Tongue (tissue), 2 donors: ENCODE results near the gene ARID1B. TPM values are rescaled to one million over a fixed set of nuclear protein-coding genes. Genes with fewer than 3 reads are reported as not detected.

ENCODE experiments used
- DNase-seq: peaks from one replicate; pipeline ENCODE4 v3.0.0-alpha.2; 2015
- total RNA-seq: library from RNA; depleted of rRNA; stranded (reverse); fragments of >200 nt; gene quantifications from one replicate; pipeline ENCODE4 v1.2.3, GENCODE V29; 2014

Gene ARID1B
- total RNA-seq, 1 donor from 2014 or later = 143 TPM

DNA sequence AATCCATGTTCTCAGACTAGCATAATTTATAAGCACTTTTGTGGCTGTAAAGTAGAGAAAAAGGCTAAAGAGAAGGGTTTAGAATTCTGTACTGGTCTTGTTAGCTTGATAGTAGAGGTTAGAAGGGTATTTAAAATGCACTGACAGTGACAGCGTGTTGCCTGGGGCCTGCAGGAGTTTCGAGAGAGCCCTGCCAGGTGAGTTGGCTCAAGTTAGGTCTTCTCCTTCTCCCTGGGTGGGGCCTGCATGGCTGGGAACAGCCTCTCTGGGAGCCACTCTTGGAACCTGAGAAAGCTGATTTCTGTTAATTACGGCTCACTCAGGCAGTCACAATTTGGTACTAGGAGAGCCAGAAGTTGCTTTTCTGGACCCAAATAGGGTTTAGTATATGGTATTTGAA lies 103.7 kb downstream of the ARID1B start:
- no peak for DNase-seq

DNA sequence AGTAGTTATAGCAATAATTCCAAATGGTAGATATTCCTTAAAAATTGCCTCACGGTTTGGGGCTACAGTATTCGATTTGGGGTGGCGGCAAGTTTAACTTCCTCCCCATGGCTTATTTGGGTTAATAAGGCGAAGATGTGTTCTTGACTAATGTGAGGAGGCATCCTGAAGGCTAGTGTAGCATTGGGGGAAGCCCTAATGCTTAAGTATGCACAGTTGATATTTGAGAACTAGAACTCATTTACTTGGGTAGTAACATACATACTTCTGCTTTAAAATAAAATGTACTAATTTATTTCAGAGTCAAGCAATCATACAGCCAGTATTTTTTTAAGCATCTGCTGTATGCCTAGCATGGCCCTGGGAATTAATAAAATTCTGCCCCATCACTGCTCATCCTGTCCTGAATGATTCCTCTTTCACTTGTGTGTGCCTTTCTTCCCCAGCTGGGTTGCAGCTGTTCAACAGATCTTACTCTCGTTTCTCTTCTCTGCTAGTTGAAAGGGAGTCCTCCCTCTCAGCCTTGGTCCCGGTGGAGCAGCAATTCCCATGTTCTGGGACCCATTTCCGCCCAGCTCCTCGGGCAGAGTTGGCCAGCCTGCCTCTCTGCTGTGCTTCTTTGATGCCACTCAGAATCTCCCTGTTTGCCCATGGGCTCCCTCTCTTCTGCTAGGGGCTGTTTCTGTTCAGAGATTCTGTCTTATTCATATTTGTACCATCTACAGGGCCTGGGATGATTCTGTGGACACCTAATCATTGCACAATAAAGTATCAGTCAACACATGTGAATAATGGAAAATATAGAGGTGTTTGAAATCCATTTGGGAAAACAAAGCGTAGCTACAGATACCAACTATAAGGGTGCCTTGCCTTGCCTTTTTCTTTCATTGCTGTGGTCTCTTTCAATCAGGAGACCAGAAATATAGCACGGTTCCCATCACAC lies 104.8 kb downstream of the ARID1B start:
- peak; percentile 71 for DNase-seq

DNA sequence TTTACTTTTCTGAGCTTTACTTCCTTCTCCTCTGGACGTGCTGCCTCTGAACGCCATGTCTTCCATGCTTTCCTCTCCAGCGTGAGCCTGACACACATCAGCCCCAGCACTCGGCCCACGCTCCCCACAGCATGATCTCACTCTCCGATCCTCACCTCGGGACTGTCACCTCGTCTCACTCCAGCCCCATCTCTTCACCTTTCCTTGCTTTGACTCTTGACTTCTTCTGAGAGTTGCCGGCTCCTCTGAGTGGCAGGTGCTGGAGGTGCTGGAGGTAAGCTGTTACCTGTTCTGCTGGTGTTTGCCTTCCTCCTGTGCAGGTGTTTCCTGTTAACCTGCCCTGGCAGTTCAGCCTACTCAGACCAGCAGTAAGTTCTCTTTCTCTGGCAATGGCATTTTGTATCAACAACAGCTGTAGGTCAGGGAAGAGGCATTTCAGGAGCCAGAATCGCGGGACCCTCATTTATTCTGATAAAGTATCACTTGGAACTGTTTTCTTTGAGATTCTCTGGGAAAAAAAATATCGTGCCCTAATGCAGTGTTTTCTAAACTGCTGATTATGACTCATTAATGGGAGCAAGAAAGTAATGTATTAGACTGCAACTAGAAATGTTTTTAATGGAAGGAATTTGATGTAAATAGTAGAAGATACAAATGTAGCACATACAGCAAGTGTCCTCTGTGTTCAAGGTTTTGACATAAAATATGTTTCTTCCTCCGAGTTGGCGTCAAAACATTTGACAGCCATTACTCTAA lies 106.5 kb downstream of the ARID1B start:
- DNase-seq = no peak

DNA sequence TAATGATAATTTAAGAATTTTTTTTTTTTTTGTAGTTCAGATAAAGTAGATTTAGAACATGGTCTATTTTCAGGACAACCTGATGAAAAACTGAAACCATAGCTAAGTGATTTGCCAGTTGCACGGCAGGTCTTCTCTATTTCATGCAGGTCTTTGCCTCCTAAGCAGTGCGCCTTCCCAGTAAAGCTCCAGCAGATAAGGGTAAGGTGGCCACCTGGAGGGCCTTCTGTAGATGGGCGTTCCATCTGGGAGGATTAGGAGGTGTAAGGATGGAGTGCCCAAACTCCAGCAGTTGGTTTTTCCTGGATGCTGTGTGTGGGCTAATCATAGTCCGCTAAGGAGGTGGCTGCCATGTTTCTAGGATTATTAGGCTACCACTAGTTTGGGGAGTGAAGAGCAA lies 107.1 kb downstream of the ARID1B start:
- no peak for DNase-seq

DNA sequence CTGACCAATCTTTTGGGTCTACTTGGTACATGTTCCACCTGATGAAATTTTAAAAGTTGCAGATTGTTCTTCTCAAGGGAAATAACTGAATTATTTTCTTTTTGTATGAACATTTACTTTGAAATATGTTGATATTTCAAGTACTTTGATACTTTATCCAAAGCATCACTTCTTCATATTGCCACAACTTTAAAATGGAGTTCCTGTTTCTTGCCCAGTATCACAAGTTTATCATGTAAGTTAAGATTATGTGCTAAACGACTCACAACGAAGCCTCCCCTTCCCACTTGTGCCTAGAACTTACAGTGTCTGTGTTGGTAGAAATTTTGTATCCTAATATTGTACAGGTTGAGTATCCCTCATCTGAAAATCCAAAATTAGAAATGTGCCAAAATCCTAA lies 108.4 kb downstream of the ARID1B start:
- DNase-seq = no peak

DNA sequence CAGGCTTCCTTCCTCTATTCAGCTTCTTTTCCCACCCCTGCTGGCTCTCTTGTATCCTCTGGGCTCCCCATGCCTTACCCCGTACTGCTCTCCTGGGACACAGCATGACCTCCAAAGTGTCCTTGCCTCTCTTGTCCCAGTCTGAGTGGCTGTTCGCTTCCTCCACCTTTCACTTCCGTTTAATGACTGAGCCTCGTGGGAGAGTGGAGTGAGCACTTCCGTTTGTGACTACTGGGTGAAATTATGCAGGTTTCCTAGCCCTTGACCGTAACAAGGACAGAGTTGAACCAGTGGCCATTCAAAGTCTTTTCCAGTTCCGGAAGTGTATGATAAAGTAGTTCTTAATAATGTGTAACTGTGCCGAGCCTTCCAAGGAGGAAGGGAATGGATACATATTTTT lies 109.2 kb downstream of the ARID1B start:
- DNase-seq = no peak

DNA sequence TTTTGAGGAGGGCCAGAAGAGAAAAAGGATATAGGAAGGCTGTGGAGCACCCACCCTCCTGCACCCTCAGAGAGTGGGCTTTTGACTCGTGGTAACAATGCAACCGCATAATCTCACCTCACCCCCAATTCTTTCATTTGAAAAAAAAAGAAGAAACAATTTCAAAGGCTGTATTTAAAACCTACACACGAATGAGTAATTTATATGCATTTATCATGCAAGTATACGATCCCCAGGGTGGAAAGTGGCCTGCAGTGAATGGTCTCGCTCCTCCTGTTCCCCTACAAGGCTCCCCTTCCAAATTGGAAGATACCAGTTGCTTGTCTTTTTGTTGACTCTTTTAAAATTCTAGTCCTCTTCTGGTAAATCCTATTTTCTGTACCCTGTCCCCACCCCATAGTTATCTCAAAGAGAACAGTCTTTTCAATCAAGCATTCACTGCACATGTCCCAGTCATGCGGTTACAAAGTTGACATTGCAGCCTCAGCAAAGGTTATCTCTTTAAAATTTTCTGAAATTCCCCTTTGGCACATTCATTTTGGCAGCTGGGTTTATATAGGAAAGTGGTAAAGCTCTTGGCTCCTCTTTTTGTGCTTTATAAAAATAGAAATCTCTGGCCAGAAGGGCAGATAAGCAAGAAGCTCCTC lies 110.6 kb downstream of the ARID1B start:
- DNase-seq = no peak

DNA sequence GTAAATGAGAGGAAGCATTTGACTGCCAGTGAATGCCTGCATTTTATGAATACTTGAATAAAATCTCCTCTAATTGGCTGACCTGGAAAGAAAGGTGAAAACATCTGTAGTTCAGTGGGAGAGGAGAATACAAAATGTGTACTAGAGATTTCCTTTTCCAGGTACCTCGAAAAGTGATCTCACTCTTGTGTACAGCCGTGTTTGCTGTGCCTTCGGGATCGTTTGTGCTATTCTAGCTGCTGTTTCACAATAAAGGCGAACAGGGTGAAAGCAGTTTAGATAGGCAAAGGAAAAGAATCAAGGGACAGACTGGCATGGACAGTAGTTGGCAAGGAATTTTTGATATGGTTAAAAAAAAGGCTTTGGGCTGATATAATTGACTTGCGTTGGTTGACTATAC lies 112.3 kb downstream of the ARID1B start:
- DNase-seq = no peak

DNA sequence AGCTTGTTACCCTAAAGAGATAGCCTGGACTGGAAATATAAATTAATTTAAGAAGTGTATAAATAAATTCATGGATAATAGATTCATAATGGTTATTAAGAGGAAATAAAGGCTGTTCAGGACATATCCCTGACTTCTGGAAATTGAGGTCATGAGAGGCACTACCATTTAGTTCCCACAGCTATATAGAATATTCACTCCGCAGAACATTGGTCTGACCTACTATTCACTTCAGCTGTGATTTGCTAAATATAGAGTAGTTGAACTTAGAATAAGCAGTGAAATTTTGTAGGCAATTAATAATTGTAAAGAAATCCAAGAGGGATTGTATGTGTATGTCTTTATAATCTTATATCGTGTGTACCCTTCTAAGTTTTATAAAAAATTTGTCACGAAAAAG lies 112.8 kb downstream of the ARID1B start:
- DNase-seq = no peak

DNA sequence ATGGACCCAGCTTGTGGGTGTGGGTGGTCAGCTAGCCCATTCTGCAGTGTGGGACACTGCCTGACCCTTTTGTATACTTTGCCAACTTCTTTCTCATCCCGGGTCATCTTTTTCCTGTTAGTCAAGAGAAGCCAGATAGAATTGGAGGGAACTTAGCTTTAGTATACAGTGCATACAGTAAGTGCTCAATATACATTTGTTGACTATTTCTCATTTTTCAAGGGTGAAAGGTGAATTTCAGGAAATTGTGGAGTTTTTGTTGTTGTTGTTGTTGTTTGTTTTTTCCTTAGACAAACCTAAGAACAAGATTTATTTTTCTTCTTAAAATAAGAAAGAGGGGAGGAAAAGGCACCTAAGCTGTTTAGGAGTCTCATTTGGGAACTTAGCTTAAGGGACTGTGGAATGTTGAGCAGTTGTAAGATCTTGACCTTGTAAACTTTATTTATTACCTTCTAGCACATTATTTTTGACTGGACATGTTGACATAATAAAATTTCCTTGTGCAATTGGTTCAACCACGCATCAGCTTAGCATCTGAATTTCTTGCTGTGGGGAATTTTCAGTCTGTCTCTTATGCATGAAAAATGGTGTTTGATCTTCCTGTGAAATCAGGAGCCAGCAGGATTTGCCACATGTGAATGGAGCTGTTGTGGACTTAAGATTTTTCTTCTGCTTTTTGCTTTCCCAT lies 113.6 kb downstream of the ARID1B start:
- no peak for DNase-seq

DNA sequence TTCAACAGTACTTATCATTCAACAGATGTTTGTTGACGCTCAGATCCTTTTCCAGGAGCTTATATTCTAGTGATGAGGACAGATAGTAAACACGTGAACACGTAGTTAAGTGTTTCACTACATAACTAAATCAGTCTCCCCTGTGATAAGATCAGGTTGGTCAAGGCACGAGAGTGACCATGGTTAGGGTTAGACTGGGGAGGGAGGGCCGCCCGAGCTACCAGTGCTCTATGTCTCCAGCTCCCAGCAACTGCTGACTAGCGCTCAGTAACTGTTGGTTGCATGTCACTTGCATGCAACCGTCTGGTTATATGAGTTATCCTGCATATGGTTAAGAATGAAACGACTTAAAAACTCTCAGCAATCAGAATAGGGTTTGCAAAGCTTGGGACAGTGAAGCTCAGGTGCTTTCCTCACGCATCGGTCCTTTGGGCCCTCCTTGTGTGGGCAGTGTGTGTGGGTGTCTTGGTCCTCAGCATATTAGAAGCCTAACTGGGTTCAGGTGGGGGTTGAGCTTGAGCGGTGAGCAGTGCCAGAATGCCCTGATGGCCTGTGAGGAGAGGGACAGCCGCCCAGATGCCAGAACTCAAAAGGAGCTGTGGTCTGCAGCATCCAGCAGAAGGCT lies 120.8 kb downstream of the ARID1B start:
- no peak for DNase-seq

DNA sequence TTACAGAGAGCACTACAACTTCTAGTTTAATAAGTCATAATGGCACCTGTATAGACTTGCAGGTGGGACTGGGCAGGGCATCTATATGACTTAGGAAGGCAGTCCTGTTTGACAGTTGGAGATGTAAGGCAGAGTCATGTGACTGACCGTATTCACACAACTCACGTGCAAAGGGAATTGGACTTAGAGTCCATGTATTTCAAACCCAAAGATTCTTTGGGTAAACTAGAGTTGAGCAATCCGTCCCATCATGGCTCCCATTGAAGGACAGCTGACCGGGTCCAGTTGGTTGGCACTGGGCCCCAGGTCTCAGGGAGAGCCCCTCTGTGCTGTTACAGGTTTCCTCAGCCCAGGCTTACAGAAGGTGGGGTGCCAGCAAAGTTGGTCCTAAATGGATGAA lies 121.9 kb downstream of the ARID1B start:
- no peak for DNase-seq

DNA sequence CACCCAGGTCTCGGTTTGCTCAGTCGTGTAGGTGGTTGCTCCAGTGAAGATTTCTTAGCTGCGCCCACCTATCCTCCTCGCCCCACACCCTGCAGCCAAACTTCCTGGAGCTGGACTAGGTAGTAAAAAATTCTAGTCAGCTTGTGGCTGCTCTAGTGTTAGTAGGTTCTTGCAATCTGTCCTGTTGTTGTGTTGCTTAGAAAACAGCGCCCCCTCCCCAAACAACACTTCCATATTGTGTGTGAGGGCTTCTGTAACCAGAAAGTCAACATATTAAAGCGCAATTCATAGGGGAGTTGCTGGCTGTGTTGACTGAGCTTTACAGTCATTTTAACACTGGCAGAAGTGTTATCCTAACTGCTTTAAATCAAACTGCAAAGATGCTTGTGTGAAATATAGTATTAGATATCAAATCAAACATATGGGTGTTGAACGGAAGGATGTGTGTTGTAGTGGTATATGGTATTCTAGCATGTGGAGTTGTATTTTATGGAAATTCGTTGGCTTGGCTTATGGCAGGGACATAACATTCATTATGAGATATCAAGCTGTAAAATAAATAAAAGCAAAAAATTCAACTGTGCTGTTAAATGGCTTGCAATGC lies 122.5 kb downstream of the ARID1B start:
- DNase-seq = no peak

DNA sequence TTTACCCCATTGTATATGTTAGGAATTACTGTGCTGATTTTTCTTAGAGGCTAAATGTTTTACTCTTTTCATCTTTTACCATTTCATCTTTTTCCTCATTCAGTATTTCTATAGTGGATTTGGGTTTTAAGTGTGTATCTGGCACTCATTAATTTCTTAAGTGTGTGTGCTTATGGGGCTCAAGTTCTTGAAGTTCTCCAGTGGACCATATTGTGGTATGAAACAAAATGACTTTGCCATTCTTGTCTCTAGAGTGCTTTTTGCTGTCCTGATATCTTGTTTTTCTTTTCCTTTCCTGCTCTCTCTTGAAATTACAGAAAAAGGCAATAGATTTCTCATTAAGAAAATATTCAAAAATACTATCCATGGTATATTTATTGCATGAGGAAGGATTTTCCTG lies 123.1 kb downstream of the ARID1B start:
- no peak for DNase-seq

DNA sequence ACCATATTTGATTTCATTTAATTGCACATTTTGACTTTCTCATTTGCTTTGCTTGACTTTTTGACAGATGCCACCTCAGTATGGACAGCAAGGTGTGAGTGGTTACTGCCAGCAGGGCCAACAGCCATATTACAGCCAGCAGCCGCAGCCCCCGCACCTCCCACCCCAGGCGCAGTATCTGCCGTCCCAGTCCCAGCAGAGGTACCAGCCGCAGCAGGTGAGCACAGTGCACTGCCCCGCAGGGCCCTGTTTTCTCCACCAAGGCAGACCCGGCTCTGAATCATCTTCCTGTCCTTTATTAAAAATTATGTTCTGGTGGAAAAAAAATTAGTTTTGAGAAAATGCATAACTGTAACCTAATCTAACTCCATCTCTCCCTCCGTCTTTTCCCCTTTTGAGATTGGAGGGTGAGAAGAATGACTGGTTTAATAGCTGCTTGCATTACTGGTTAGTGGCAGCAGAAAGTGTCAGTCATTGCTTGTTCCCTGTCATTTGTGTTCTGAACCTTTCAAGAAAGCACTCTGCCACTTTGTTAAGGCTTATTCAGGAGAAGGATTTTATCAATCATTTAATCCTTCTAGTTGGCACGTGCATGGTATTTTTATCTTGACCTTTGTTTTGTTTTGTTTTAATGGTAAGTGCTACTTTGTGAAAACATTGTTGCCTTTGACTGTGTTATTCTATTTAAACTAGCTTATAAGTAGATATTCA lies 124.3 kb downstream of the ARID1B start:
- DNase-seq = no peak

DNA sequence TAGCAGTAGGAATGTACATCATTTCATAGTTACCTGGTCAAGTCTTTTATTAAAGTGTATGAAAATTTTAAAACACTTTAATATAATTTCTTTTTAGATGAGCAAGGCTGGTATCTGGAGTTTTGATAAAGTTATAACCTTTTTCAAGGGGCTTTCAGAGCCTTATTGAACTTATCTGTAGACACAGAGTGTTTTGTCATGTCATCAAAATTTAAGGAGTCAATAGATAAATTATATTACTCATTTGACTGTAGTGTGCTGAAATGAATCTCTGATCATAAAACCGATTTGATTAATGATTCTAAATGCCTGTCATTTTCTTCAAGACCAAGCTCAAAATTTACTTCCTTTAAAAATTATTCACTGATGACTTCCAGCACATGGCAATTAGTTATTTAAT lies 125.6 kb downstream of the ARID1B start:
- DNase-seq = no peak

DNA sequence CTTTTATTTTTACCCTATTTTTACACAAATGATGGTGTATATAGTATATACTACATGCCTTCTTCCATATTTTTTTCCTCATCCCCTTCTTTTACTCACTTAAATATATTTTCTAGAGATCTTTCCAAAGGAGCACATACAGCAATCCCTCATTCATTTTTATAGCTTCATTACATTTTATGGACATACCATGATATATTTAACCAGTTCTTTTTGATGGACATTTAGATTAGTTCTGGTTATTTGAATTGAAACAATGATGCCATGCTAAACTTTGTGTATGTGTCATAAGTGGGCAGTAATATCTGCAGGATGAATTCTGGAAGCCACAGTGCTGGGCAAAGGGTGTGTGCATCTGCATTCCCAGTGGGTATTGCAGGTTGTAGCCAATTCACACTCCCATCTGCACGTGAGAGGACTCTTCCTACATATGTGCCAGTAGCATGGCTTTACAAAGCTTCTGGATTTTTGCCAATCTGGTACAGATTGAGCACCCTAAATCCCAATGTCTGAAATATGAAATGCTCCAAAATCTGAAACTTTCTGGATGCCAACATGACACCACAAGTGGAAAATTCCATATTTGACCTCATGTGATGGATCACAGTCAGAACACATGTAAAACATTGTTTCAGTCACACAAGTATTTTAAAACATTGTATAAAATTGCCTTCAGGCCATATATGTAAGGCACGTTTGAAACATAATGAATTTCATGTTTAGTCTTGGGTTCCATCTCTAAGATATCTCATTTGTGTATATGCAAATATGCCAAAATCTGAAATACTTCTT lies 127.2 kb downstream of the ARID1B start:
- no peak for DNase-seq

DNA sequence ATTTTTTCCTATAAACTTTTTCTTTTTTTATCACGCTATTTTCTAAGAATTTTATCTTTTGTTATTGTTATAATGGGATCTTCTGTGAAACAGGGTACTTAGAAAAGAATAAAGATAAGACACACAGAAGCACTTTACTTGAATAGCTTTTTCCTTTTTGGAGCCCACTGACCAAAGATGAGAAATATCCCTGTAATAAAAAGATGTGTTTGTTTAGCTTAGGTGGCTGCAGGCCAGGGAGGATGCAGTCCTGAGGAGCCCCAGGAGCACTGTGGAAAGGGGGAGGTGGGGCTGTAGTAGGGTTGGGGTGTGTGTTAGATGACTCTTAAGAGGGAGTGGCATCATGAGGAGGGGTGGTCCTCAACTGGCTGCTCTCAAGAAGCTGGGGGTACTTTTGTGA lies 128.6 kb downstream of the ARID1B start:
- DNase-seq = no peak

DNA sequence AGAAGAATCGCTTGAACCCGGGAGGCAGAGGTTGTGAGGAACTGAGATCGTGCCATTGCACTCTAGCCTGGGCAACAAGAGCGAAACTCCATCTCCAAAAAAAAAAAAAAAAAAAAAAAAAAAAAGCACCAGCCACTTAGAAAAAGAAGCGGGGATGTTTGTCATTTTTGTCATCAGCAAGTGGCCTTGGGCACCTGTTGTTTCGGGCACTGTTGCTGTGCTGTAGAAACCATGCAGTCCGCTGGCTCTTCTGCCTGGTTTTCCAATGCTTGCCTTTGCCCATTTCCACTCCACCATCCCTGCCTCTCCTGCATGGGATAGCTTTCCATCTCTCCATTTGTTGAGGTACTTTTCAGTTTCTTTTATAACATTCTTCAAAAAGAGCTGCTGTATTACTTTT lies 129.3 kb downstream of the ARID1B start:
- DNase-seq = peak; percentile 45
